HG03066 (cell line): ENCODE data around the gene COX15.
A peak's percentile ranks its signal among the peaks of the same experiment; 100 is the strongest.
"Not testable (repeated sequence)": the region's sequence is repeated elsewhere in the genome, so short reads cannot be mapped to it uniquely, and the experiment has no call there.

ENCODE experiments used
- ATAC-seq: cut with Tn5 transposase; IDR thresholded peaks from one replicate; pipeline ENCODE4 v1.9.1; 2021; ENCODE audit warnings: low read depth; ENCODE audit not compliant: unreplicated experiment

COX15 gene

DNA sequence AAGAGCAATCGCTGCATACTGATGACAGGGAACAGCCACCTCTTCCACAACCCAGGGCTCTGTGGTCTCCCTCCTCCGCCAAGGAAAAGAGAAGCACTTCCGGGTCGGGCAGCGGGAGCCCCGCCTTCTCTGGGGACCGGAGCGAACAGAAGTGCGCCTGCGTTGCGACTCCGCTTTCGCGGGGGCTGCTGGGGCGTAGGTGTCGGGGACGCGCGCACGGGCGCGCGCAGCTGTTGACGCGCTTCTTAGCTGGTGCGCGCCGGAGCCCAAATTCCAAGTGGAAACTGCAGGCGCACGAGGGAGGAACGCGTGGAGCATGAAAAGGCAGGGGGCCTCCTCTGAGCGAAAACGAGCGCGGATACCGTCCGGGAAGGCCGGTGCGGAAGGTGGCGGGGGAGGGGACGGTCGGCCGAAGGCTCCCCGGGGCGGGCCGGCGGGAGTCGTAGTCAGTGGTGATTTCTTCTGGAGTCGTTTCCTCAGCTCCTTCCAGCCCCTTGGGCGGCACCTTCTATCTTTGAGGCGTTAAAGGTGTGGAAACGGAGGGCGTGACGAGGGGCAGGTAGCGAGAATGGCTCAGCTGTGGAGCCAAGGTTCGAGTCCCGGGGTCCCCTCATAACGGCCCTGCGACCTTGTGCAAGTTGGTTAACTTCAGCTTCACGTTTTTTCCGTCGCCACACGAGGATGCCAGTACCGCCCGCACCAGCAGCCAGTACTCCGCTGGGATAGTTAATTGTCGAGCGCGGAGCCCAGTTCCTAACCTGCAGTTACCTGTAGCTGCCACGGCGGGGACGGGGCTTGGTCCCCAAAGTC is at the start of gene COX15, which contains the start of gene CUTC:
Gene COX15 (minus strand): TSS at position 95 of the 810 bp plus-strand sequence. CDS start 78 bp downstream, at position 17.
Gene CUTC (plus strand): TSS at position 202 of the 810 bp plus-strand sequence. CDS start 115 bp downstream, at position 317.
- peak; percentile 87 for ATAC-seq

DNA sequence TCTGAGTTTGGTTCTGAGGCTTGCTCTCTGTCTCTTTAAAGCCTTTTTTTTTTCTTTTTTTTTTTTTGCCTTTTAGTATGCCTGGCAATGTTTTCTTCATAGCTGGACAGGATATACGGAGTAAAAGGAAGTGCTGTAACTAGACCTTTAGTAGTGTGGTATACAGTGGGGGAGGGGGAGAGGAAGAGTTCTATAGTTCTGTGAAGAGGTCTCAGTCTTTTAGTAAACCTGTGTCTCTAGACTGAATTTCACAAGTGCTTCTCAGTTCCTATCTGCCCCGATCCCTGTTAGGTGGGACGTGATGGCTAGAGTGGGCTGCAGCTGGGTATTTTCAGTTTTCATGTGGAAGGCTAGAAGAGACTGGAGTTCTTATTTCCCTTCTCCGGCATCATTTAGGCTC is 47.4 kb upstream of the COX15 start:
- ATAC-seq, result no peak

DNA sequence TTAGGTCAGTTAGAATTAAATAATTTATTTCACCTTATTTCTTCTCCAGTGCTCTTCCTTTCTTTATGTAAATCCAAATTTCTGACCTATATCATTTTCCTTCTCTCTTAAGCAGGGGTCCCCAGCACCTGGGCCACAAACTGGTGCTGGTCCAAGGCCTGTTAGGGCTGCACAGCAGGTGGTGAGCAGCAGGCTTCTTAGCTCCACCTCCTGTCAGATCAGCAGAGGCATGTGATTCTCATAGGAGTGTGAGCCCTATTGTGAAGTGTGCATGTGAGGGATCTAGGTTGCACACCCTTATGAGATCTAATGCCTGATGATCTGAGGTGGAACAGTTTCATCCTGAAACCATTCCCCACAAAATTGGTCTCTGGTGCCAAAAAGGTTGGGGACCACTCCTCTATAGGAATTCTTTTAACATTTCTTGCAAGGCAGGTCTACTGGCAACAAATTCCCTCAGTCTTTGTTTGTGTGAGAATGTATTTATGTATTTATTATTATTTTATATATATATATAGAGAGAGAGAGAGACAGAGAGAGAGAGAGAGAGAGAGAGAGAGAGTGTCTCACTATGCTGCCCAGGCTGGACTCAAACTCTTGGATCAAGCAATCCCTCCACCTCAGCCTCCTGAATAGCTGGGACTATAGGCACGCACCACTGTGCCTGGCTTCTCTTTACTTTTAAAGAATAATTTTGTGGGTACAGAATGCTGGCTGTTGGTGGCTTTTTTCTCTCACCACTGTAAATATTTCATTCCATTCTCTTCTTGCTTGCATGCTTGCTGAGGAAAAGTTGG is 46.2 kb upstream of the COX15 start:
- ATAC-seq, result no peak

DNA sequence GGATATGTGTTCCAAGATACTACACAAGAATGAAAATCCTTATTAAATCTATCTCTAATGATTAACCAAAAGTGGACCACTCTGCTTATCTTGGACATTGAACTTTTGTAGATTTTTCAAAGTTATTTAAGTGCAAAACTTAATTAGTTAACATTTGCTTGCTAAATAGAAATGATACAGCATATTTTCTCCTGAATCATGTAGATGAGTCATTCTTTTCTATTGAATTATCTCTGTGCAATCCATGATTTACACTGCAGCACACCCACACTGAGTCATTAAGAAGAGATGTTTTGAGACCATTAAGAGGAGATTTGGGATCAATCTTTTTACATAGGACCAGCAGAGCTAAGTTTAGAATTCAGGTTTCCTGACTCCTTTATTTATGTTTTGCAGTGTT is 43.9 kb upstream of the COX15 start:
- no peak for ATAC-seq

DNA sequence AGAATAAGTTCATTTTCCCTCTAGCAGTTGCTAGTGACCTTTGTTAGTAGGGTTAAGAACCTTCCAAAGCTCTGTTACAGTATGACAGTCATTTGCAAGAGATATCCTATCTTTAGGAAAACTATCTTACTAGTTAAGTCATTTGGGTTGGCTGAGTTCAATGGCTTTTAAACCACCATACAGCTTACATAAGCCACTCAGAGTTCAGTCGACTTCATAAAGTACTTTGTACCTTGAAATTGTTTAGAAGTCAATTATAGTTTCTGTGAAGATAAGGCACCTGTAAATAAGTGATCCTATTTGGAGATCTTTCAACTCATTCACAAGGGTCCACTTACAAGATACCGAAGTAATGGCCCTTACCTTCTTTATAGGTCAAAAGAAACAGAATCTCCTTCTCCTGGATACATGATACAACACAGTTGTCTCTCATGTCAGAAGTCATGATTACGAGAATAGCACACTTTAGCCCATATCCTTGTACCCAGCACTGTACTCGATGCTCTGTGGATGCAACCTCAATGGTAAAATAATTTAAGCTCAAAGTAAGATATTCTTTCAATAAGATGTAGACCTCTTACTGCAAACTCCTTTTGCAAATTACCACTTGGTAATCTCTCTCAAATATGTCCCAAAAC is 38.6 kb upstream of the COX15 start:
- no peak for ATAC-seq

DNA sequence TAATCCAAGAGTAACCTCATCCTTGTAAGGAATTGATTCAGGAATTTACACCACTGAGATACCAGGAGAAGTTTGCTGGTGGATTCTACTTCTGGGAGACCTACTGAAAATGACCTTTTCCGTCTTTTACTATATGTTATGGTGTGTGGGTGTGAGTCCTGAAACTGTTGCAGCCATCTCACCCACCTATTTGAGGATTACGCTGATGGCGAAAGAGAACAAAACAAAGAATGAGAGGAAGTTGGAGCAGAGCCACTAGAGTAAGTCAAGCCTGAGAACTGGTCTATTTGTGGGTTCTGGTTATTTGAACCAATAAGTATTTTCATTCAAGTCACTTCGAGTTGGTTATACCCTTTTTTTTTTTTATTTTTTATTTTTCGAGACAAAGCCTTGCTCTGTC is 37.8 kb upstream of the COX15 start:
- ATAC-seq, result no peak

DNA sequence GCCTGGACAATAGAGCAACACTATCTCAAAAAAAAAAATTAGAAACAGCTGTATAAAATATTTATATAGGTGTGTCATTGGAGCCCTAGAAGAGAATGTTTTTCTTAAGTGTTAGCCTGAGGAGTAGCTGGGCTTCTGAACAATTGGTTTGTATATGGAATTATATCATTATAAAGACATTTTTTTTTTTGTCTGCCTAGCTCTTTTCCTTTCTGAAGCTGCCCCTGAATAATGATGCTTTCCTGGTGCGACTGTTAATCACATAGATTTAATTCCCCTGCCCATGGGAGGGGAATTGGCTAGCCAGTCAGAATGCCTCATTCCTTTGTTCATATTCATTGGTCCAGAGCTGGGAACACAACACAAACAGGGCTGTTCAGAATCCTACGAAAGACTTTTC is 36.6 kb upstream of the COX15 start:
- no peak for ATAC-seq

DNA sequence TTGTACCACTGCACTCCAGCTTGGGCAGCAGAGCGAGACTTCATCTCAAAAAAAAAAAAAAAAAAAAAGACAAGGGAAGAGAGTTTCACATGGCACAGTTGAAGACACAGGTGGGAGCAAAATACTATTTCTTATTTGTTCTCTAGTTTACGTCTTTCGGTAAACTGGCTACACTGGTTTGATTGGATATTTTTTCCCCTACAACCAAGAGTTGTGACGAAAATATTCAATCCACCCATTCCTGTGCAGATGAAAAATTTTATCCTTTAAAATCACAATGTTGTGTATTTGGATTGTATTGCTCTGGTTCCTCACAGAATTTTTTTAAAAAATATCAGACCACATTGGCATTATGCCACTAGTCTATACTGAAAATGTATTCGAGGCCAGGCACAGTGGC is 36.0 kb upstream of the COX15 start:
- ATAC-seq, result no peak

DNA sequence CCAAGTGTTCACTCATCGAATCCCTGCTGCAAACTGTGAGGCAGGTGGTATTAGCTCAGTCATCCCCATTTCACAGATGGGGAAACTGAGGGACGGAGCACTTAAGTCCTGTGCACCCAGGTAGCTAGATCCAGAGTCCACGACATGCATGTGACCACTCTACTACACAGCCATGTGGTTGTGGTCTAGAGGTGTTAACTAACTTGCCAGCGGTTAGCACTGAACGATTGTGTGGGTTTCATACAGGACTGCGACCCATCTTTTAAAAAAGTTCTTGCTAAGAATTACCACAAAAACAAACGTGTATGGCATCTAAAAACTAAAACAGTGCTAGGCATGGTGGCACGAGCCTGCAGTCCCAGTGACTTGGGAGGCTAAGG is 34.4 kb upstream of the COX15 start:
- ATAC-seq, result peak; percentile 89

DNA sequence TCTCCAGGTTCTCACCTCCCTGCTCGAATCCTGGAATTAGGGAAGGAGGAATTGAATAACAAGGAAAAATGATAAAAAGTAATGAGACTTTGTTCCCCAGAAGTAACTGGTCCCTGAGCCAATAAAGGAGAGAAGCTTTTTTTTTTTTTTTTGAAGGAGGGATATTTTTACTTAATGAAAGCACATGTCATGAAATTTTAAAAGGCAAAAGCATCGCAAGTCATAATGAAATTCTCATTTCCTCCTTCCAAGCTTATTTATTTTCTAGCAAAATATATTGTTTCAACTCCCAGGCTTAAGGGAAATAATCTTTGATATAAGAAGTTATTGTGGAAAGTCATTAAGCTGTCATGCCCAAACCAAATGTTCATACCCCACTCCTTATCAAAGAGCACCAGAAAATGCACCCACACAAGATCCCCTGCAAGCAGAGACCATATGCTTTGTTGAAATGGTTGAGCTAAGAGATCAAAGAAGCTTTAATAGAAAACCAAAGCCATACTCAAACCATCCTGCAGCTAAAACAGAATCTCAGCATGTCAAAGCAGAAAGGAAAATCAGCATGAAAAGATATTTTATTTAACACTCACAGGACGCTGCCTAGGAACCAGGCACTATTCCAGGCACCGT is 33.9 kb upstream of the COX15 start:
- no peak for ATAC-seq

DNA sequence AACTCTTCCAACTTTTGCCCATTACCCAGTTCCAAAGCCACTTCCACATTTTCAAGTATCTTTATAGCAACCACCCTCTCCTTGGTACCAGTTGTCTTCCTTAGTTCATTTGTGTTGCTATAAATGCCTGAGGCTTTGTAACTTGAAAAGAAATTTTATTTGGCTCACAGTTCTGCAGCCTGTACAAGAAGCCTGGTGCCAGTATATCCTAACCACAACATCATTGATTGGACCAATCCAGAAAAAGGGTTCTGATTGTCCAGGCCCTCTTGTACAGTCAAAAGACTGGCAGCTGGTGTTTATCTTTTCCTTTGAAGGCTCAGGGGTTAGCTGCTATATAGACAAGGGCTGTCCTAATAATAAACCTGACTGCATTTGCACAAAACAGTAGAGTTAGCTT is 29.4 kb upstream of the COX15 start:
- no peak for ATAC-seq

DNA sequence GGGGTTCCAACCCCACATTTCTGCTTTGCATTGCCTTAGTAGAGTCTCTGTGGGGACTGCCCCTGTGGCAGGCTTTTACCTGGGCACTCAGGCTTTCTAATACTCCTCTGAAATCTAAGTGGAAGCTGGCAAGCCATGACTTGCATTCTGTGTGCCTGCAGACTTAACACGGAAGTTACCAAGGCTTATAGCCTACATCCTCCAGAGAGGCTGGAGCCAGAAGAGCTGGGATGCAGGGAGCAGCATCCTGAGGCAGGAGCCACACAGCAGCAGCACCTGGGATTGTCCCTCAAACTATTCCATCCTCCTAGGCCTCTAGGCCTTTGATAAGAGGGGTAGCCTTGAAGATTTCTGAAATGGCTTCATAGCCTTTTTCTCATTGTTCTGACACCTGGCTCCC is 28.4 kb upstream of the COX15 start:
- no peak for ATAC-seq

DNA sequence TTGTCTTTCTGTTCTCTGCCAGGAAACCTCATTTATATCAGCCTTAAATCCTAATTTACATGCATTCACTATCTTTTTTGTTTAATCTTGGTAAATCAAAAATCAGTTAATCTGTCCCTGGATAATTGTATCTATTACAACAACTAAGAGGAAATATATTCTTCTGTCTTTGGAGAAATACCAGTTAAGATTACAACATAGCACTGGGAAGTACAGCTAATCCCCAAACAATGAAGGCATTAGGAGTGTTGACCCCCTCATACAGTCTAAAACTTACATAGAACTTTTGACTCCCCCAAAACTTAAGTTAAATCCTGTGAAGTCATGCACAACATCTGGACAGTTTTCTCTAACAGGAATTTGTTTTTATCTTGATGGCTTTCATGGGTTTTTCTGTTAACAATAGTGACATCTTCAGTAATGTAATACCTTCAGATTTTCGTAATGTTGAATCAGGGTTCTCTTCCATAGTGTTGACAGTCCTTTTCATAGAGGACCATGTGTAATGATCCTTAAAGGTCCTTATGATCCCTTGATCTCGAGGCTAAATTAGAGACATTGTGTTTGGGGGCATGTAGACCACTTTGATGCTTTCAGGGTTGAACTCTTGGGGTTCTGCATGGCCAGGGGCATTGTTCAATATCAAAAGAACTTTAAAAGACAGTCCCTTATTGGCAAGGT is 26.4 kb upstream of the COX15 start:
- no peak for ATAC-seq

DNA sequence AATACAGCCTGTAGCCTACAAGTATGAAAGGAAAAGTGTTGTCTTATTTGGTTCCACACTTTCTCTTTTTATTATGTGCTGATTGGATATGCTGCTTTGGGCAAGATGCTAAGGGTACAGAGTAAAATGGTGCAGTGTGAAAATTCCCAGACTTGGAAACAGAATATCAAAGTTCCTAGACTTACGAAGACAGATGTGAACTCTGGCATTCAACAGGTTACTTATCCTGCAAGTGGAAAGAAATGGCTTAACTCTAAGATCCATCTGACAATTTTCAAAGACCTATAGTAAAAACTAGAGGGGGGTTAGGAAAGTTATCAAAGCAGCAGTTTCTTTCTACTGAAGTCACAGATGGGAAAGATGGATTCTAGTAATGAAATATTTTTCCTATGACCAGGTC is 24.2 kb upstream of the COX15 start:
- ATAC-seq, result no peak

DNA sequence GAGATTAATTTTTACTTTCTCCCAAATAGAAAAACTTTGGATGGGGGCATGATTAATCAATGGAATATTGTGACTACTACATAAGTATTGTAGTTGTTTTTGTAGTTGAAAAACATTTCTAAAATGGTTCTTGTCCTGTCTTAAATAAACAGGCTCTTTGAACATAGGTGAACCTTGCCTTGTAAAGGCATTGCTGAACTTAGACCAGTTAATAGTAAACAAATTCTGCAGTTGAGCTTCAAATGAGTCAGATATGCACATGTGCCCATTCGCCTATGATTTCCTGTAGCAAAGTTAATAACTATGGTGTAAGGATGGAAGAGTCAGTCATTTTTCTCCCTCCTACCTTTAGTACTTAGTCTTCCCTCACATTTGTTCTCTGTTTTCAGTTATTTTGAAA is 22.7 kb upstream of the COX15 start:
- no peak for ATAC-seq

DNA sequence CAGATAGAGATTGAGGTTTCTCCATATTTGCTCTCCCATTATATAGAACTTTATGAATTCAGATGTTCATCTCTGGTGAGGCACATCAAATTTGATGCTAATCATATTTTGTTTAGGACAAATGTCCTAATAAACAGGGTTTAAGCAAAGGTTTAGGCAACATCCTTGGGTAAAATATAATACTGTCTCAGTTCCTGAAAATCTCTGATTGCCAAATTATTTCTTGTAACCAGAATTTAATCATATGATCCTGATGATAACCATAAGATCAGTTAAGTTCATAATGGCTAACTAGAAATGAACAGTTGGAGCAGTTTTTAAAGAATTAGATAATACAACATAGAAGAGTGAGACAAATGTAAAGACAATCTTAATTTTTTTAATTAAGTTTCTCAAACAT is 18.7 kb upstream of the COX15 start:
- ATAC-seq, result no peak

DNA sequence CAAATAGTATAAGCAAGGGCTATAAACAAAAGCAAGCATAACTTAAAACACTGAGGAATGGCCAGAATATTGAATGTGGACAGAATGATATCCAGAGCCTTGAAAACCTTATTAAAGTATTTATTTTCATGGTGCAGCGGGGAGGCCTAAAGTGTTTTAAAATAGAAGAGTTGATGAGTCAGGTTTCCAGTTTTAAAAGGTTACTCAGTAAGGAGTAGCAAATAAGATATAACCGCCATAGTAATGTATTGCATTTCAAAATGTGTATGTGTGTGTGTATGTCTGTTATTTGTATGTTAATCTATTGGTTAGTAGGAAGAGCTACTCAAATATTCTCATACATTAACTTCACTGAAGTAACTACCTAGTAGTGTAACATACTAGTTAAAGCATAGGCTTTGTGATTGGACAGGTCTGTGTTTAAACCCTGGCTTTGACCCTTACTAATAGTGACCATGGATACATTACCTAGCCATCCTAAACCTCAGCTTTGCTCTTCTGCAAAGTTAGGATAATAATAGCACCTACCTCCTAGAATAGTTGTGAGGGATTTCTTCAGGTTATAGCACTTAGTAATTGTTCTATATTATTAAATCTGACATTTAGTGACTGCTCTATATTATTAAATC is 17.0 kb upstream of the COX15 start:
- no peak for ATAC-seq

DNA sequence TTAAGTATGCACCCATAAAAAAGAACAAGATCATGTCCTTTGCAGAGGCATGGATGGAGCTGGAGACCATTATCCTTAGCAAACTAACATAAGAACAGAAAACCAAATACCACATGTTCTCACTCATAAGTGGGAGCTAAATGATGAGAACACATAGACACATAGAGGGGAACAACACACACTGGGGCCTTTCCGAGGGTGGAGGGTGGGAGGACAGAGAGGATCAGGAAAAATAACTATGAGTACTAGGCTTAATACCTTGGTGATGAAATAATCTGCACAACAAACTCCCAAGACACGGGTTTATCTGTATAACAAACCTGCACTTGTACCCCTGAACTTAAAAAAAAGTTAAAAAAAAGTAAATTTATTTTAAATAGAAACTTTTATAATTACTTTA is 14.2 kb upstream of the COX15 start:
- not testable (repeated sequence) for ATAC-seq

DNA sequence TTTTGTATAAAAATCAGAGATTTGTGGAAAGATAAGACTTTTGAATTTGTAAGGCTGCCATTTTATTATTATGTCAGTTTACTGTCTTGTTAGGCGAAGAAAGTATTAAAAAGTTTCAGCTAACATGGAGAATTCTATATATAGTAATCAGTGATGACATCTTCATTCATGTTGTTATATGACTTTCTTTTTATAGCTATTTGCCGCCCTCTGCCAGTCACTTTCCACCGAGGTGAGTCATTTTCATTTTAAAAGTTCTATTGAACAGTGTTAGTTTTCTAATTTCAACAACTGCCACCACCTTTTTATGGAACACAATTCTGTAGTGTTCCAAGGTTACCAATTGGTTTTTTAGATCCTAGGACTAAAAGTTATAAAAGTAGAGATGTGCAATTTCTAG is 11.9 kb upstream of the COX15 start:
- ATAC-seq, result no peak

DNA sequence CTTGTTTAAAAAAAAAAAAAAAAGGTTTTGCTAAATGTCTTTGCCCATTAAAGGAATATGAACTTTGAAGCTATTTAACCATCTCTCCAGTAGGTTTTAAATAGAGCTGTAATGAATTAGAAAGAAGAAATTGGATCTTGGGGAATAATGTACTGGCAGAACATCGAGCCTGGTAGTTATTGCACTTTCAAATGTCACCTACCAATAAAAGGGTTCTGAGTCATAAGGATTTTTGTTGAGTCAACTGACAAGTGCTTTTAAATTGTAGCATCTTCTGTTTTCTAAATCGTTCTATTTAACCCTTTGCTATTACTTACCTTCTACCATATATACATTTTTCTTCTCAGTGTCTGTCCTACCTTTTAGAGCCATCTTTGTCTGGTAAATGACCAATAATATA is 10.8 kb upstream of the COX15 start:
- no peak for ATAC-seq
